SK-N-SH (cell line): ENCODE data around the gene MAPK10. TPM values are rescaled to one million over a fixed set of nuclear protein-coding genes. Genes with fewer than 3 reads are reported as not detected.
"Not testable (repeated sequence)": the region's sequence is repeated elsewhere in the genome, so short reads cannot be mapped to it uniquely, and the experiment has no call there.

Experiments
- CTCF ChIA-PET: fragments of 300-600, 350-600 bp; formaldehyde crosslinking; extraction: SDS; loops from one replicate; lab custom pipeline; 2021; lab: Yijun Ruan, JAX
- POLR2A ChIA-PET: fragments of 350-600 bp; sonication (Branson Sonifier 250); formaldehyde crosslinking; extraction: SDS; loops from one replicate; lab custom pipeline; 2020; ENCODE audit warnings: antibody characterized with exemption, inconsistent platforms; lab: Yijun Ruan, JAX
- DNase-seq: peaks from one replicate; pipeline ENCODE4 v3.0.0; 2012
- H2AFZ ChIP-seq: fragments of 200-600 bp; sonication (generic); 2 replicates; pipeline ENCODE4 v1.8.1; 2016; ENCODE audit warnings: antibody characterized with exemption, mild to moderate bottlenecking, low read depth
- H3F3A ChIP-seq: fragments of 200-600 bp; sonication (generic); replicated peaks from 2 replicates; pipeline ENCODE3; 2016; ENCODE audit warnings: antibody characterized with exemption, mild to moderate bottlenecking; ENCODE audit not compliant: insufficient read depth
- H3K27ac ChIP-seq, 2 experiments: fragments of 200-500 bp in 1 of 2; fragments of 200-600 bp in 1 of 2; sonication (Bioruptor generic) in 1 of 2; sonication (generic), shearing (Covaris generic) in 1 of 2; 2 replicates each; pipeline versions ENCODE4 v1.5.1 to v1.6.1; 2014 to 2016; ENCODE audit warnings: low read depth in 2 of 2, inconsistent platforms in 1 of 2, low read length in 1 of 2, mild to moderate bottlenecking in 1 of 2, mixed read lengths in 1 of 2
- H3K27me3 ChIP-seq: fragments of 200-600 bp; sonication (generic), shearing (Covaris generic); 2 replicates; pipeline ENCODE4 v1.6.1; 2016; ENCODE audit warnings: mixed run types; ENCODE audit not compliant: insufficient read depth
- H3K36me3 ChIP-seq, 2 experiments: fragments of 200-500 bp in 1 of 2; fragments of 200-600 bp in 1 of 2; sonication (Bioruptor generic) in 1 of 2; sonication (generic) in 1 of 2; replicated peaks in 1 of 2; 2 replicates each; pipeline versions ENCODE3 to v1.5.1; 2014 to 2016; ENCODE audit warnings: low read length in 1 of 2, mild to moderate bottlenecking in 1 of 2; ENCODE audit not compliant: insufficient read depth in 2 of 2, control insufficient read depth in 1 of 2
- H3K4me1 ChIP-seq, 2 experiments: fragments of 200-500 bp in 1 of 2; fragments of 200-600 bp in 1 of 2; sonication (Bioruptor generic) in 1 of 2; sonication (generic), shearing (Covaris generic) in 1 of 2; 2 replicates each; pipeline versions ENCODE4 v1.5.1 to v1.6.1; 2014 to 2016; ENCODE audit warnings: low read depth in 1 of 2, low read length in 1 of 2, mixed run types in 1 of 2; ENCODE audit not compliant: insufficient read depth in 2 of 2, control insufficient read depth in 1 of 2
- H3K4me2 ChIP-seq: fragments of 200-600 bp; sonication (generic), shearing (Covaris generic); 2 replicates; pipeline ENCODE4 v1.6.1; 2017; ENCODE audit warnings: mixed run types
- H3K4me3 ChIP-seq, 2 experiments: fragments of 200-500 bp in 1 of 2; fragments of 200-600 bp in 1 of 2; sonication (Bioruptor generic) in 1 of 2; sonication (generic), shearing (Covaris generic) in 1 of 2; 2 replicates each; pipeline versions ENCODE4 v1.5.1 to v1.8.1; 2014 to 2016; ENCODE audit warnings: low read depth in 2 of 2, inconsistent platforms in 1 of 2, low read length in 1 of 2, mild to moderate bottlenecking in 1 of 2, mixed read lengths in 1 of 2, moderate library complexity in 1 of 2
- H3K79me2 ChIP-seq: fragments of 200-600 bp; sonication (generic); 2 replicates; pipeline ENCODE4 v1.8.1; 2017; ENCODE audit warnings: mild to moderate bottlenecking; ENCODE audit not compliant: insufficient read depth
- H3K9ac ChIP-seq: fragments of 200-600 bp; sonication (generic); 2 replicates; pipeline ENCODE4 v1.6.1; 2017; ENCODE audit warnings: mixed run types
- H3K9me2 ChIP-seq: fragments of 200-600 bp; sonication (generic); 2 replicates; pipeline ENCODE4 v1.6.1; 2017; ENCODE audit warnings: mixed run types
- H3K9me3 ChIP-seq: fragments of 200-600 bp; sonication (generic); 2 replicates; pipeline ENCODE4 v1.6.1; 2017; ENCODE audit warnings: mixed run types, mild to moderate bottlenecking, moderate library complexity
- H4K20me1 ChIP-seq: fragments of 200-600 bp; sonication (generic); 2 replicates; pipeline ENCODE4 v1.6.1; 2017; ENCODE audit warnings: mild to moderate bottlenecking, mixed run types; ENCODE audit not compliant: insufficient read depth
- EZH2phosphoT487 ChIP-seq: fragments of 200-600 bp; sonication (generic); IDR thresholded peaks from 2 replicates; pipeline ENCODE4 v1.6.1; 2017; ENCODE audit warnings: low read depth, mixed run types, mild to moderate bottlenecking, antibody characterized with exemption, moderate library complexity, borderline replicate concordance
- FOXJ3 ChIP-seq: sonication (generic); formaldehyde crosslinking; IDR thresholded peaks from 2 replicates; pipeline ENCODE4 v1.5.1; 2020; ENCODE audit warnings: mild to moderate bottlenecking, missing genetic modification reagents
- FOXM1 ChIP-seq: IDR thresholded peaks from 2 replicates; pipeline ENCODE4 v1.4.0; 2012; ENCODE audit warnings: low read depth, mild to moderate bottlenecking
- MAX ChIP-seq: IDR thresholded peaks from 2 replicates; pipeline ENCODE4 v1.4.0; 2012; ENCODE audit warnings: low read depth
- MXI1 ChIP-seq: IDR thresholded peaks from 2 replicates; pipeline ENCODE4 v1.6.1; 2012; ENCODE audit warnings: mild to moderate bottlenecking, low read depth, low read length, improper control_type of control experiment
- NFIC ChIP-seq: IDR thresholded peaks from 2 replicates; pipeline ENCODE4 v1.4.0; 2012; ENCODE audit warnings: borderline replicate concordance
- NRF1 ChIP-seq: IDR thresholded peaks from 2 replicates; pipeline ENCODE4 v1.6.1; 2012; ENCODE audit warnings: low read depth, mild to moderate bottlenecking, low read length
- PBX3 ChIP-seq: IDR thresholded peaks from 2 replicates; pipeline ENCODE4; 2012
- RAD21 ChIP-seq: IDR thresholded peaks from 2 replicates; pipeline ENCODE4 v1.6.1; 2012; ENCODE audit warnings: mild to moderate bottlenecking, low read length
- RCOR1 ChIP-seq: fragments of 150-350 bp; IDR thresholded peaks from 2 replicates; pipeline ENCODE4 v1.6.1; 2017; ENCODE audit warnings: antibody characterized with exemption, low read length
- REST ChIP-seq: IDR thresholded peaks from 2 replicates; pipeline ENCODE4 v1.6.1; 2012; ENCODE audit warnings: mild to moderate bottlenecking, low read depth, low read length, moderate library complexity
- RXRA ChIP-seq: IDR thresholded peaks from 2 replicates; pipeline ENCODE4 v1.4.0; 2012; ENCODE audit warnings: low read depth, mild to moderate bottlenecking, borderline replicate concordance
- SIN3A ChIP-seq: IDR thresholded peaks from 2 replicates; pipeline ENCODE4 v1.6.1; 2012; ENCODE audit warnings: low read depth, mild to moderate bottlenecking, low read length, moderate library complexity, borderline replicate concordance
- TCF12 ChIP-seq: IDR thresholded peaks from 2 replicates; pipeline ENCODE4 v1.4.0; 2012
- TEAD4 ChIP-seq: IDR thresholded peaks from 2 replicates; pipeline ENCODE4 v1.4.0; 2012; ENCODE audit warnings: mild to moderate bottlenecking, borderline replicate concordance; ENCODE audit not compliant: insufficient read depth
- USF2 ChIP-seq: fragments of 150-350 bp; IDR thresholded peaks from 2 replicates; pipeline ENCODE4 v1.6.1; 2017; ENCODE audit warnings: antibody characterized with exemption, low read length, low read depth, borderline replicate concordance
- WGBS: methylation state at CpG from one replicate; pipeline ENCODE4 v1.1.6; 2017; ENCODE audit warnings: low lambda C conversion rate; 5-methylcytosine and 5-hydroxymethylcytosine counted together
- polyA plus RNA-seq, 3 experiments: library from polyadenylated mRNA; depleted of rRNA; stranded (reverse); fragments of >200 nt; gene quantifications; 2 replicates each; pipeline ENCODE4 v1.2.3, GENCODE V29; 2012

Gene MAPK10
- polyA plus RNA-seq, 1 of the 3 experiments (the other 2 are of a cell fraction), result 8.1 TPM

- Histone ChIP-seq H2AFZ (no peak overlapping the region), H3F3A (no peaks in the 10 kb centered on the region), H3K9me3 (0 out of 2 replicates have a peak, but pooled peaks cover 4% of the 10 kb centered on the region), H3K9me2 (no peaks in the 10 kb centered on the region), H3K27me3 (no peaks in the 10 kb centered on the region), H3K79me2 (no peaks in the 10 kb centered on the region), H3K9ac (no peak overlapping the region), H3K4me2 (no peak overlapping the region), H3K36me3 (no peaks in the 10 kb centered on the region), H4K20me1 (no peaks in the 10 kb centered on the region), H3K4me1 (no peaks in the 10 kb centered on the region), H3K4me3 (no peak overlapping the region), H3K27ac (no peak overlapping the region)
- no peak for DNase-seq
- ChIA-PET POLR2A (no interaction called here), CTCF (interaction anchor here (0.9 kb wide), 1 partner anchor 377 kb away, joined by 3 read pairs; no protein-coding TSS in a partner anchor)
- WGBS, result 30% methylated on average over 1 of the region's 1 CpG
- TF ChIP-seq RCOR1 (no peak), TEAD4 (no peak), USF2 (no peak), RAD21 (no peak), NFIC (no peak), PBX3 (no peak), TCF12 (no peak)
Observed at GRCh38 chr4:86174506-86174905, 185.3 kb downstream of the MAPK10 start.

- H3K9me3 ChIP-seq, H3K9ac ChIP-seq, H3K27ac ChIP-seq, H2AFZ ChIP-seq, H3K4me3 ChIP-seq, CTCF ChIA-PET, H3K27me3 ChIP-seq, H3F3A ChIP-seq, H4K20me1 ChIP-seq, H3K4me2 ChIP-seq, H3K36me3 ChIP-seq, H3K4me1 ChIP-seq, H3K79me2 ChIP-seq, DNase-seq, POLR2A ChIA-PET, H3K9me2 ChIP-seq: not testable (repeated sequence)
- 100% methylated on average over 2 of the region's 10 CpGs for WGBS
Observed at GRCh38 chr4:86168335-86168734, 191.5 kb downstream of the MAPK10 start.

- H3K27me3 ChIP-seq, result no peaks in the 10 kb centered on the region
- no peaks in the 10 kb centered on the region for H4K20me1 ChIP-seq
- no peaks in the 10 kb centered on the region for H3K9me3 ChIP-seq
- H3K9me2 ChIP-seq, result no peaks in the 10 kb centered on the region
- no peaks in the 10 kb centered on the region for H3K79me2 ChIP-seq
- peaks cover 0 to 3% of the 10 kb centered on the region in 2 experiments for H3K36me3 ChIP-seq
- 85% methylated on average over 2 of the region's 2 CpGs for WGBS
- H3F3A ChIP-seq, result no peaks in the 10 kb centered on the region
- ChIA-PET CTCF (no interaction called here), POLR2A (no interaction called here)
- no peak overlapping the region for H2AFZ ChIP-seq
- H3K9ac ChIP-seq, result no peak overlapping the region
- H3K27ac ChIP-seq, result no peak overlapping the region
- H3K4me3 ChIP-seq, result no peak overlapping the region
- no peaks in the 10 kb centered on the region for H3K4me1 ChIP-seq
- H3K4me2 ChIP-seq, result no peak overlapping the region
- DNase-seq, result no peak
- TF ChIP-seq PBX3 (no peak), MAX (no peak), SIN3A (no peak), REST (no peak), RXRA (no peak), MXI1 (no peak), NRF1 (no peak), EZH2phosphoT487 (no peak), FOXJ3 (CRISPR knock-in tag) (no peak), FOXM1 (no peak)
Observed at GRCh38 chr4:86160426-86160825, 199.4 kb downstream of the MAPK10 start.
